Suprapubic skin (tissue), 4 donors: Measurements from ENCODE around the gene NR2F2. TPM values are rescaled to one million over a fixed set of nuclear protein-coding genes. Genes with fewer than 3 reads are reported as not detected.

ENCODE experiments used
- DNase-seq, 2 donors: peaks; one replicate each; pipeline ENCODE4 v3.0.0-alpha.2; 2019; ENCODE audit warnings: low spot score in 2 of 2
- H3K27ac ChIP-seq: fragments of 200-600 bp; sonication (generic); one replicate; pipeline ENCODE4 v1.5.1; 2019
- H3K27me3 ChIP-seq: fragments of 200-600 bp; sonication (generic); one replicate; pipeline ENCODE4 v1.5.1; 2019
- H3K36me3 ChIP-seq: fragments of 200-600 bp; sonication (generic); one replicate; pipeline ENCODE4 v1.5.1; 2019
- H3K4me1 ChIP-seq: fragments of 200-600 bp; sonication (generic); one replicate; pipeline ENCODE4 v1.5.1; 2019
- H3K4me3 ChIP-seq: fragments of 200-600 bp; sonication (generic); one replicate; pipeline ENCODE4 v1.5.1; 2019; ENCODE audit warnings: mild to moderate bottlenecking
- H3K9me3 ChIP-seq: fragments of 200-600 bp; sonication (generic); one replicate; pipeline ENCODE4 v1.5.1; 2019
- CTCF ChIP-seq, 2 donors: fragments of 200-600 bp in 1 of 2; fragments of 450-650 bp in 1 of 2; sonication (generic) in 1 of 2; IDR thresholded peaks; one replicate each; pipeline ENCODE4 v1.5.1; 2016 to 2019; ENCODE audit warnings: antibody characterized with exemption in 2 of 2, mild to moderate bottlenecking in 1 of 2, moderate library complexity in 1 of 2
- EP300 ChIP-seq: sonication (generic); formaldehyde crosslinking; IDR thresholded peaks from one replicate; pipeline ENCODE4 v1.6.1; 2017; ENCODE audit warnings: antibody characterized with exemption
- POLR2A ChIP-seq, 2 donors: fragments of 450-650 bp; IDR thresholded peaks; one replicate each; pipeline ENCODE4 v1.6.1; 2017; ENCODE audit warnings: antibody characterized with exemption in 2 of 2, mild to moderate bottlenecking in 2 of 2, moderate library complexity in 2 of 2
- POLR2AphosphoS5 ChIP-seq, 3 donors: sonication (generic); formaldehyde crosslinking; IDR thresholded peaks; one replicate each; pipeline ENCODE4 v1.6.1; 2017; ENCODE audit warnings: antibody characterized with exemption in 3 of 3
- WGBS: methylation state at CpG from one replicate; pipeline ENCODE4 v1.1.5; 2018; 5-methylcytosine and 5-hydroxymethylcytosine counted together
- total RNA-seq, 4 donors: library from RNA; depleted of rRNA; stranded (reverse); fragments of >200 nt; gene quantifications; one replicate each; pipeline ENCODE4 v1.1.0, GENCODE V29; 2016

Gene NR2F2
- total RNA-seq, 4 donors from 2014 or later = 4.0 to 12.7 (median 7.1) TPM

GRCh38 chr15:96328877-96329195, 1.7 kb upstream of the NR2F2 start:
- H3K4me3 ChIP-seq = peak overlapping the region; percentile 71
- WGBS = 69% methylated on average over 2 of the region's 2 CpGs
- no peak for TF ChIP-seq CTCF (IDR thresholded peaks at IDR 0.05)
- TF ChIP-seq POLR2A (IDR thresholded peaks at IDR 0.05) = no peak
- TF ChIP-seq EP300 = no peak
- no peak for TF ChIP-seq POLR2AphosphoS5 (IDR thresholded peaks at IDR 0.05)
- peaks cover 61% of the 10 kb centered on the region for H3K27me3 ChIP-seq
- H3K36me3 ChIP-seq = peaks cover under 1% of the 10 kb centered on the region
- DNase-seq = no peak
- peak overlapping the region; percentile 85 for H3K27ac ChIP-seq
- no peaks in the 10 kb centered on the region for H3K9me3 ChIP-seq
- peaks cover 36% of the 10 kb centered on the region for H3K4me1 ChIP-seq

GRCh38 chr15:96329403-96329981, 1.0 kb upstream of the NR2F2 start:
- peaks cover 61% of the 10 kb centered on the region for H3K27me3 ChIP-seq
- WGBS = 49% methylated on average over 8 of the region's 8 CpGs
- peaks cover 42% of the 10 kb centered on the region for H3K4me1 ChIP-seq
- no peaks in the 10 kb centered on the region for H3K9me3 ChIP-seq
- peak overlapping the region; percentile 85 for H3K27ac ChIP-seq
- peak overlapping the region; percentile 71 for H3K4me3 ChIP-seq
- DNase-seq = no peak
- TF ChIP-seq POLR2A (IDR thresholded peaks at IDR 0.05) (no peak), POLR2AphosphoS5 (IDR thresholded peaks at IDR 0.05) (no peak), CTCF (IDR thresholded peaks at IDR 0.05) (no peak), EP300 (no peak)
- H3K36me3 ChIP-seq = peaks cover 8% of the 10 kb centered on the region

- no peak for TF ChIP-seq EP300
- TF ChIP-seq POLR2AphosphoS5 (IDR thresholded peaks at IDR 0.05) = peak in 2 of 3 donors; percentile 14 to 20
- no peak for TF ChIP-seq POLR2A (IDR thresholded peaks at IDR 0.05)
- TF ChIP-seq CTCF (IDR thresholded peaks at IDR 0.05) = no peak
- Histone ChIP-seq H3K4me3 (peak overlapping the region; percentile 71), H3K9me3 (no peaks in the 10 kb centered on the region), H3K4me1 (peaks cover 48% of the 10 kb centered on the region), H3K36me3 (peaks cover 13% of the 10 kb centered on the region), H3K27ac (peak overlapping the region; percentile 85), H3K27me3 (peaks cover 59% of the 10 kb centered on the region)
- DNase-seq = peak in 1 of 2 donors; percentile 81
- WGBS = 2% methylated on average over 8 of the region's 37 CpGs
These were observed 443 bp upstream of the NR2F2 start for GRCh38 chr15:96330064-96330449.

- under 1% methylated on average over 48 of the region's 77 CpGs for WGBS
These were observed 844 bp downstream of the NR2F2 start for GRCh38 chr15:96331144-96331944.

More at GRCh38 chr15:96331144-96331944, 844 bp downstream of the NR2F2 start:
- Histone ChIP-seq H3K4me3 (peak overlapping the region; percentile 71), H3K4me1 (peaks cover 51% of the 10 kb centered on the region), H3K36me3 (peaks cover 13% of the 10 kb centered on the region), H3K27ac (peak overlapping the region; percentile 85), H3K27me3 (peaks cover 49% of the 10 kb centered on the region), H3K9me3 (no peaks in the 10 kb centered on the region)
- no peak for DNase-seq
- TF ChIP-seq POLR2AphosphoS5 (IDR thresholded peaks at IDR 0.05) = no peak
- no peak for TF ChIP-seq POLR2A (IDR thresholded peaks at IDR 0.05)
- TF ChIP-seq CTCF (IDR thresholded peaks at IDR 0.05) = no peak
- TF ChIP-seq EP300 = no peak
